KMS-11 (cell line): ENCODE results near the gene CCL26.

Source experiments
- H2AFZ ChIP-seq: fragments of 200-600 bp; sonication (generic); 2 replicates; pipeline ENCODE4 v1.6.1; 2016; ENCODE audit warnings: antibody characterized with exemption, mixed run types, low read depth
- H3K27ac ChIP-seq: fragments of 200-600 bp; sonication (generic); 2 replicates; pipeline ENCODE4 v1.6.1; 2016; ENCODE audit warnings: mild to moderate bottlenecking, mixed run types
- H3K27me3 ChIP-seq: fragments of 200-600 bp; sonication (generic); 2 replicates; pipeline ENCODE4 v1.6.1; 2017; ENCODE audit warnings: mild to moderate bottlenecking, low read depth, mixed run types, moderate library complexity; ENCODE audit not compliant: insufficient read depth
- H3K36me3 ChIP-seq: fragments of 200-600 bp; sonication (generic); 2 replicates; pipeline ENCODE4 v1.6.1; 2017; ENCODE audit warnings: mild to moderate bottlenecking, mixed run types; ENCODE audit not compliant: insufficient read depth
- H3K4me1 ChIP-seq: fragments of 200-600 bp; sonication (generic); 2 replicates; pipeline ENCODE4 v1.6.1; 2016; ENCODE audit warnings: mild to moderate bottlenecking, low read depth, mixed run types; ENCODE audit not compliant: poor library complexity, severe bottlenecking
- H3K4me2 ChIP-seq: fragments of 200-600 bp; sonication (generic); 2 replicates; pipeline ENCODE4 v1.7.0; 2016; ENCODE audit warnings: mild to moderate bottlenecking, mixed run types
- H3K4me3 ChIP-seq: fragments of 200-600 bp; sonication (generic); IDR thresholded peaks from 2 replicates; pipeline ENCODE4 v1.6.1; 2017; ENCODE audit warnings: low read depth, low read length, mixed read lengths; ENCODE audit not compliant: insufficient read depth
- H3K79me2 ChIP-seq: fragments of 200-600 bp; sonication (generic); 2 replicates; pipeline ENCODE4 v1.6.1; 2016; ENCODE audit warnings: low read depth, mixed run types; ENCODE audit not compliant: insufficient read depth
- H3K9ac ChIP-seq: fragments of 200-600 bp; sonication (generic); 2 replicates; pipeline ENCODE4 v1.6.1; 2016; ENCODE audit warnings: mild to moderate bottlenecking, mixed run types
- H4K20me1 ChIP-seq: fragments of 200-600 bp; sonication (generic); 2 replicates; pipeline ENCODE4 v1.6.1; 2016; ENCODE audit warnings: mild to moderate bottlenecking, mixed run types; ENCODE audit not compliant: insufficient read depth
- TF ChIP-seq, protein P1 (sequence below): fragments of 200-600 bp; sonication (generic); conservative IDR thresholded peaks from 2 replicates; pipeline ENCODE4 v1.6.1; 2017; ENCODE audit warnings: low read depth, mild to moderate bottlenecking, antibody characterized with exemption, low read length, moderate library complexity, mixed read lengths

CCL26 gene

GRCh38 chr7:75813084-75813483 lies 41.1 kb upstream of the CCL26 start:
- Histone ChIP-seq H4K20me1 (no peaks in the 10 kb centered on the region), H3K36me3 (no peaks in the 10 kb centered on the region), H3K9ac (no peak overlapping the region), H2AFZ (no peak overlapping the region), H3K79me2 (no peaks in the 10 kb centered on the region), H3K27me3 (no peaks in the 10 kb centered on the region), H3K27ac (no peak overlapping the region), H3K4me2 (no peak overlapping the region), H3K4me1 (no peaks in the 10 kb centered on the region), H3K4me3 (no peak overlapping the region)
- TF ChIP-seq, protein P1, sequence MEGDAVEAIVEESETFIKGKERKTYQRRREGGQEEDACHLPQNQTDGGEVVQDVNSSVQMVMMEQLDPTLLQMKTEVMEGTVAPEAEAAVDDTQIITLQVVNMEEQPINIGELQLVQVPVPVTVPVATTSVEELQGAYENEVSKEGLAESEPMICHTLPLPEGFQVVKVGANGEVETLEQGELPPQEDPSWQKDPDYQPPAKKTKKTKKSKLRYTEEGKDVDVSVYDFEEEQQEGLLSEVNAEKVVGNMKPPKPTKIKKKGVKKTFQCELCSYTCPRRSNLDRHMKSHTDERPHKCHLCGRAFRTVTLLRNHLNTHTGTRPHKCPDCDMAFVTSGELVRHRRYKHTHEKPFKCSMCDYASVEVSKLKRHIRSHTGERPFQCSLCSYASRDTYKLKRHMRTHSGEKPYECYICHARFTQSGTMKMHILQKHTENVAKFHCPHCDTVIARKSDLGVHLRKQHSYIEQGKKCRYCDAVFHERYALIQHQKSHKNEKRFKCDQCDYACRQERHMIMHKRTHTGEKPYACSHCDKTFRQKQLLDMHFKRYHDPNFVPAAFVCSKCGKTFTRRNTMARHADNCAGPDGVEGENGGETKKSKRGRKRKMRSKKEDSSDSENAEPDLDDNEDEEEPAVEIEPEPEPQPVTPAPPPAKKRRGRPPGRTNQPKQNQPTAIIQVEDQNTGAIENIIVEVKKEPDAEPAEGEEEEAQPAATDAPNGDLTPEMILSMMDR = no peak

DNA sequence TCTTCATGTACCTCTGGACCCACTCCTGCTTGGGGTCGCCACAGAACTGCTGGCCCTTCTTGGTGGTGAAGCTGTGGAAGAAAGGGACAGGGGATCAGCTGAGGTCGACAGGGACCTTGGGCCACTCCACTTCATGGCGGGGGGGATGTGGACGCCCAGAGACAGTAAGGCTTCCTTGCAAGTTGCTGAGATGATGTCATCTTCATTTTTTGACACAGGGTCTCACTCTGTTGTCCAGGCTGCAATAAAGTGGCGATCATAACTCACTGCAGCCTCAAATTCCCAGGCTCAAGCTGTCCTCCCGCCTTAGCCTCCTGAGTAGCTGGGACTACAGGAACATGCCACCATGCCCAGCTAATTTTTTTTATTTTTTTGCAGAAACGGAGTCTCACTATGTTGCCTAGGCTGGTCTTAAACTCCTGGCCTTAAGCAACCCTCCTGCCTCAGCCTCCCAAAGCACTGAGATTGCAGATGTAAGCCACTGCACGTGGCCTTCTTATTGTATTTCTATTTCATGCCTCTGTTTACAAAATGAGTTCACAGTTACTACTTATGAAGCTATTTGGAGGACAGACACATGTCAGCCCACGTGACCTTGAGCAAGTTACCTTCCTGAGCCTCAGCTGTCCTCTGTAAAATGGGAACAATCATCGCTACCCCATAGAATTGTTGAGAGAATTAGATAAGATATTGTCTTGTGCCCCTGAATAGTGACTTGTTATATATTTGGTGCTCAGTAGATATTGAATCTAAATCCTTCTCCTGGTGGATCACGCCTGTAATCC lies 40.1 kb upstream of the CCL26 start:
- no peak overlapping the region for H3K4me2 ChIP-seq
- H3K9ac ChIP-seq = no peak overlapping the region
- TF ChIP-seq, protein P1 = no peak

DNA sequence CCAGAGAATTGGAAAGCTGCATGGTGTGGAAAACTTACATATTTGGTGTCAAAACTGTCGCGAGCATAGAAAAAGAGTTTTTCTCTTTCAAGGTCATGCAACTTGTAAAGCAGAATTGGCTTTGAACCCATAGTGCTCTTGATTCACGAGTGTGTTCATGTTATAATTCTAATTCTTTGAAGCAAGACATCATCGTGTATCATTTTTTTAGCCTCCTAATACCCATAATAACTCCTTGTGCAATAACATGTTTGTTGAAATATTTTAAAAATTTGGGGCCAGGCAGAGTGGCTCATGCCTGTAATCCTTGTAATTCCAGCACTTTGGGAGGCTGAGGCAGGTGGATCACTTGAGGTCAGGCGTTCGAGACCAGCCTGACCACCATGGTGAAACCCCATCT lies 37.4 kb upstream of the CCL26 start:
- no peaks in the 10 kb centered on the region for H4K20me1 ChIP-seq
- no peak overlapping the region for H3K4me3 ChIP-seq
- H3K27ac ChIP-seq = no peak overlapping the region
- H3K4me1 ChIP-seq = no peaks in the 10 kb centered on the region
- H3K36me3 ChIP-seq = no peaks in the 10 kb centered on the region
- H3K4me2 ChIP-seq = no peak overlapping the region
- TF ChIP-seq, protein P1 = no peak
- no peak overlapping the region for H2AFZ ChIP-seq
- H3K27me3 ChIP-seq = no peaks in the 10 kb centered on the region
- no peak overlapping the region for H3K9ac ChIP-seq
- no peaks in the 10 kb centered on the region for H3K79me2 ChIP-seq

More for the DNA sequence above, 40.1 kb upstream of the CCL26 start:
- Histone ChIP-seq H4K20me1 (no peaks in the 10 kb centered on the region), H2AFZ (no peak overlapping the region), H3K4me1 (no peaks in the 10 kb centered on the region), H3K27ac (no peak overlapping the region), H3K4me3 (no peak overlapping the region), H3K79me2 (no peaks in the 10 kb centered on the region), H3K36me3 (no peaks in the 10 kb centered on the region), H3K27me3 (no peaks in the 10 kb centered on the region)

DNA sequence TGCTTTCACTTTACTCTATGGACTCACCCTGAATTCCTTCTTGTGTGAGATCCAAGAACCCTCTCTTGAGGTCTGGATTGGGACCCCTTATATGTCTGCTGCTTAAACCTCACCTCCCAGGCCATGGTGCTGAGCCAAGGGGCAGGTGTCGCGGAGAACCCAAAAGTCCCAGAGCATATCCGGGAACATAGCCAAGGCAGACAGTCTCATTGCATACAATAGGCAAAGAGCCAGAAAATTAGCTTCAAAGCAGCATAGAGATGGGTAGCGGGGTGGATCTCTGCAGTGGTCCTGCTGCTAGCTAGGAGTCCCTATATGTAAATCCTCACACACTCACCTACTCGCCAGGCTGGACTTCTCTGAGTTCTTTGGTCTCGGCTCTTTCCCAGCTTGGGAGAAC lies 36.1 kb upstream of the CCL26 start:
- Histone ChIP-seq H3K9ac (no peak overlapping the region), H3K4me2 (no peak overlapping the region), H3K79me2 (no peaks in the 10 kb centered on the region), H3K4me3 (no peak overlapping the region), H3K27me3 (no peaks in the 10 kb centered on the region), H2AFZ (no peak overlapping the region), H4K20me1 (no peaks in the 10 kb centered on the region), H3K4me1 (no peaks in the 10 kb centered on the region), H3K27ac (no peak overlapping the region), H3K36me3 (no peaks in the 10 kb centered on the region)
- TF ChIP-seq, protein P1 = no peak
